HUES64 (cell line): ENCODE data around the gene HSPBP1.
A peak's percentile ranks its signal among the peaks of the same experiment; 100 is the strongest.

Experiments
- H3K27ac ChIP-seq: 2 replicates; pipeline ENCODE4 v1.7.0; 2013; ENCODE audit warnings: low read depth, low read length, inconsistent platforms
- H3K27me3 ChIP-seq: 2 replicates; pipeline ENCODE4 v1.6.1; 2013; ENCODE audit warnings: mild to moderate bottlenecking, low read length; ENCODE audit not compliant: insufficient read depth
- H3K36me3 ChIP-seq: 2 replicates; pipeline ENCODE4 v1.6.1; 2013; ENCODE audit warnings: mild to moderate bottlenecking, low read length; ENCODE audit not compliant: insufficient read depth
- H3K4me1 ChIP-seq: 2 replicates; pipeline ENCODE4 v1.6.1; 2013; ENCODE audit warnings: mild to moderate bottlenecking, low read length, moderate library complexity; ENCODE audit not compliant: insufficient read depth
- H3K4me3 ChIP-seq: 2 replicates; pipeline ENCODE4 v1.5.1; 2013; ENCODE audit warnings: mild to moderate bottlenecking, low read length, moderate library complexity
- H3K9ac ChIP-seq: 2 replicates; pipeline ENCODE4 v1.6.1; 2013; ENCODE audit warnings: mild to moderate bottlenecking, low read depth, low read length
- H3K9me3 ChIP-seq: 2 replicates; pipeline ENCODE4 v1.6.1; 2013; ENCODE audit warnings: low read depth, low read length; ENCODE audit not compliant: insufficient read depth
- WGBS: fragments of 150-250, 120-280 bp; methylation state at CpG from one replicate; pipeline ENCODE4 v1.1.7; 2013; ENCODE audit warnings: missing lambda C conversion rate; 5-methylcytosine and 5-hydroxymethylcytosine counted together

Gene HSPBP1

GRCh38 chr19:55251341-55252081, 28.4 kb downstream of the HSPBP1 start:
- WGBS: 92% methylated on average over 19 of the region's 19 CpGs
- H3K27ac ChIP-seq: no peak overlapping the region

GRCh38 chr19:55250262-55251036, 29.5 kb downstream of the HSPBP1 start:
- Histone ChIP-seq H3K4me1 (peaks cover 6% of the 10 kb centered on the region; the same call in 1 of the 2 replicates), H3K27ac (no peak overlapping the region), H3K9ac (no peak overlapping the region), H3K4me3 (no peak overlapping the region), H3K9me3 (no peaks in the 10 kb centered on the region), H3K36me3 (peaks cover 17% of the 10 kb centered on the region), H3K27me3 (no peaks in the 10 kb centered on the region)
- WGBS: 93% methylated on average over 18 of the region's 18 CpGs

More at GRCh38 chr19:55251341-55252081, 28.4 kb downstream of the HSPBP1 start:
- Histone ChIP-seq H3K9ac (peak overlapping the region; percentile 22; the same call in 1 of the 2 replicates), H3K4me1 (peaks cover 10% of the 10 kb centered on the region; the same call in 1 of the 2 replicates), H3K36me3 (peaks cover 6% of the 10 kb centered on the region), H3K27me3 (no peaks in the 10 kb centered on the region), H3K9me3 (no peaks in the 10 kb centered on the region), H3K4me3 (no peak overlapping the region)

DNA sequence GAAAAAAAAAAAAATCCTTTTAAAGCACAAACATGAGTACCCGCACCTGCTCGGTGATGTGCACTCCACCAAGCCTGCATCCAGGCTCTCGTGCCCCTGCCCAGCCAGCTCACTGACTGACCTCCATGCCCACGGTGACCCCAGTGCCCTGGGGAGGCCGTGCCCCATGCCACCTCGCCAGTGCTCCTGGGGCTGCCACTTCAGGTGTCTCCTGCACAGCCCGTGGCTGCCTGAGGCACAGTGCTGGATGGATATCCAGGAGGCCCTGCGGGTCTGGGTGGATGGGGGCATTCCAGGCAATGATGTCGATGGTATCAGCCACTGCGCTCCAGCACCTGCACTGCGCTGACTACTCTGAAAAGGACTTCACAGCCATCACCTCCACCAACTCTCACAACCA, 30.1 kb downstream of the HSPBP1 start:
- Histone ChIP-seq H3K9ac (no peak overlapping the region), H3K27me3 (no peaks in the 10 kb centered on the region), H3K9me3 (no peaks in the 10 kb centered on the region), H3K27ac (no peak overlapping the region), H3K4me1 (peaks cover 6% of the 10 kb centered on the region; the same call in 1 of the 2 replicates), H3K4me3 (no peak overlapping the region), H3K36me3 (peaks cover 23% of the 10 kb centered on the region)
- 96% methylated on average over 11 of the region's 11 CpGs for WGBS

GRCh38 chr19:55248704-55249103, 31.2 kb downstream of the HSPBP1 start:
- no peak overlapping the region for H3K4me3 ChIP-seq
- H3K9me3 ChIP-seq: no peaks in the 10 kb centered on the region
- no peak overlapping the region for H3K27ac ChIP-seq
- H3K27me3 ChIP-seq: no peaks in the 10 kb centered on the region
- 0 out of 2 replicates have a peak, but pooled peaks cover 2% of the 10 kb centered on the region for H3K4me1 ChIP-seq
- H3K9ac ChIP-seq: no peak overlapping the region
- H3K36me3 ChIP-seq: peaks cover 34% of the 10 kb centered on the region
- WGBS: 92% methylated on average over 9 of the region's 9 CpGs

GRCh38 chr19:55248166-55248675, 31.7 kb downstream of the HSPBP1 start:
- no peaks in the 10 kb centered on the region for H3K4me1 ChIP-seq
- H3K36me3 ChIP-seq: peaks cover 39% of the 10 kb centered on the region
- H3K27me3 ChIP-seq: no peaks in the 10 kb centered on the region
- WGBS: 93% methylated on average over 10 of the region's 10 CpGs
- no peak overlapping the region for H3K27ac ChIP-seq
- no peaks in the 10 kb centered on the region for H3K9me3 ChIP-seq
- no peak overlapping the region for H3K9ac ChIP-seq
- no peak overlapping the region for H3K4me3 ChIP-seq

- H3K9ac ChIP-seq: no peak overlapping the region
- no peaks in the 10 kb centered on the region for H3K9me3 ChIP-seq
- no peaks in the 10 kb centered on the region for H3K27me3 ChIP-seq
- no peak overlapping the region for H3K27ac ChIP-seq
- 90% methylated on average over 9 of the region's 10 CpGs for WGBS
- no peaks in the 10 kb centered on the region for H3K4me1 ChIP-seq
- H3K4me3 ChIP-seq: no peak overlapping the region
- peaks cover 41% of the 10 kb centered on the region for H3K36me3 ChIP-seq
These were observed 32.2 kb downstream of the HSPBP1 start for GRCh38 chr19:55247621-55248099.

DNA sequence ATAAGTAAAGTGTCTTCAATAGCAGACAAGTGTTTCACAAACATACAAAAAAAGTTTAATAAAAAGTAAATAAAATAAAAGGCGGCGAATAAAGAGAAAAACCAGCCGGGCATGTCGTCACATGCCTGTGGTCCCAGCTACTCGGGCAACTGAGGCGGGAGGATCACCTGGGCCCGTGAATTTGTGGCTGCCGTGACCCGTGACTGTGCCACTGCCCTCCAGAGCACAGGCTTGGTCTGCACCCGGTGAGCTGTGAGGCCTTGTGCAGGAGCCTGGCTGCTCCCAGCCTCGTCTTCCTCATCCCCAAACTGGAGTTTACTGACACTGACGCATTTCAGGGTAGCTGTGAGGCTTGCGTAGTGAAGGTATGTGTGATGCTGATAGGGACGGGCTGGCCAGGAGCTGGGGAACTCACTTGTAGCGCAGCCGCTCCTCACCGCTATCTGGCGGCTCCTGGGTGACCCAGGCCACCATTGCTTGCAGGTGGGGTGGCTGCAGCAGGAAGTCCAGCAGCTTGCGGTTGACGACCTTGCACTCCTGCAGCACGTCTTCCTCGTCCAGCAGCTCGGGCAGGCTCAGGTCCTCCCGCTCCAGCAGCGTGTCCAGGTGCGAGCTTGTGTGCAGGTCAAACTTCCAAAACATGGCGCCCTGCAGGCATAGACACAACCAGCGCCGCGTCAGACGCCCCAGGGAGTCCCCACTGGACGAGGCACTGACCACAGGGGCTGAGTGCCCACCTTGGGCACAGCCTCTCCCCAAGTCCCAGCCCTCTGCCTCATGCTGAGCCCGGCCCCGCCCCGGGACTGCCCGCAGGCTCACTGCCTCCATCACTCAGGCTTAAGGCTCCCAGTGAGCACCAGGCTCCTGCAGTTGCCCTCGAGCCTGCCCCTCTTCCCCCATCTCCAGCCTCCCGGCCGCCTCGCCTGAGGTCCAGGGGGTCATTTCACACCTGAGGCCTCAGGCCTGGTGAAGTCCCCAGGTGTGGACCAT, 33.2 kb downstream of the HSPBP1 start:
- Histone ChIP-seq H3K27me3 (no peaks in the 10 kb centered on the region), H3K36me3 (peaks cover 50% of the 10 kb centered on the region), H3K4me1 (no peaks in the 10 kb centered on the region), H3K9me3 (no peaks in the 10 kb centered on the region), H3K9ac (no peak overlapping the region), H3K4me3 (no peak overlapping the region), H3K27ac (no peak overlapping the region)
- WGBS: 93% methylated on average over 40 of the region's 40 CpGs

- Histone ChIP-seq H3K27me3 (no peaks in the 10 kb centered on the region), H3K4me3 (no peak overlapping the region), H3K9me3 (no peaks in the 10 kb centered on the region), H3K4me1 (no peaks in the 10 kb centered on the region), H3K9ac (no peak overlapping the region), H3K36me3 (peaks cover 61% of the 10 kb centered on the region), H3K27ac (no peak overlapping the region)
- 94% methylated on average over 23 of the region's 23 CpGs for WGBS
These were observed 34.5 kb downstream of the HSPBP1 start for GRCh38 chr19:55245236-55245904.

DNA sequence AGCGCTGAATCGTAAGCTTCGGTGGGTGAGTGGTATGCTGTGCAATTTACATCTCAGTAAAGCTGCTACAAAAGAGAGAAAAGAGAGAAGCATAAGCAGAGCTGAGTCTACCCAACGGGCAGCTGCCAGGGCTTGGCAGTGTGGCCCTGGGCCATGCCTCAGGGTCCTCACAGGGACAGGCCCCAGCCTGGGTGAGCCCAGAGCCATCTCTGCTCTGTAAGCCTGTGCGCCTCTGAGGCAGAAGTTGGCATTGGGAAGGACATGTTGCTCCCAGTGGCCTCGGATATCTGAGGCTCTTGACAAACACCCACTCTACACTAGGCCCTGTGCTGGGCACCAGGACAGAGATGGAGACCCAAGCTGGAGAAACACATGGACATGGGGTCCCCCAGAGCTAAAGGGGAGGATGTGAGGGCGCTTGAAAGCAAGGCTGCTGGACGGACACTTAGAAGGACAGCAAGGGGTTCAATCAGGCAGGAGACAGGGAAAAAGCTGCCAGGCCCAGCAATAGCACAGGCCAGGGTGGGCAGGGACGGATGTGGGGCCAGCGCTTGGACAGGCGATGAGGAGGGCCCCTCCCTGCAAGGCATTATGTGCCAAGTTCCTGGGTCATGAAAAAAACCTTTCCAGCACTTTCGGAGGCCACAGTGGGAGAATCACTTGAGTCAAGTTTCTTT, 35.8 kb downstream of the HSPBP1 start:
- Histone ChIP-seq H3K27me3 (no peaks in the 10 kb centered on the region), H3K4me1 (no peaks in the 10 kb centered on the region), H3K4me3 (no peak overlapping the region), H3K9ac (no peak overlapping the region), H3K36me3 (peaks cover 72% of the 10 kb centered on the region), H3K9me3 (no peaks in the 10 kb centered on the region), H3K27ac (no peak overlapping the region)
- WGBS: 95% methylated on average over 12 of the region's 12 CpGs

DNA sequence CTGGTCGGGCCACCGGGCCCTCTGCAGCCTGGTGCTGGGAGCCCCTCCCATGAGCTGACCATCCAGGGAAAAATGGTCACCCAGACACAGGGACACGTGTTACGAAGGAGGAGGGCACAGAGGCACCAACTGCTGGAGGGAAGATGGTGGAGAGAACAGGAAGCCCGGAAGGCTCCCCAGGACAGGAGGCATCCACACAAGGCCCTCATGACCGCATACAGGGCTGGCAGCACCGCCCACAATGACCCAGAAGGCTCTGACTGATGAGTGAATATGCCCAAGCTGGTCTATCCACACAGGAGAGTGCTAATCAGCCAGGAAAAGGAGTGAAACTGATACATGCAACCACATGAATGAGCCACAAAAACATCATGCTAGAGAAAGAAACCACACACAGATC, 37.4 kb downstream of the HSPBP1 start:
- Histone ChIP-seq H3K4me3 (no peak overlapping the region), H3K36me3 (peaks cover 88% of the 10 kb centered on the region), H3K9ac (no peak overlapping the region), H3K27me3 (no peaks in the 10 kb centered on the region), H3K9me3 (no peaks in the 10 kb centered on the region), H3K4me1 (no peaks in the 10 kb centered on the region), H3K27ac (no peak overlapping the region)
- 91% methylated on average over 7 of the region's 7 CpGs for WGBS
